Spinal cord (tissue), 10 donors: ENCODE measurements around the gene CAPN15. TPM values are rescaled to one million over a fixed set of nuclear protein-coding genes. Genes with fewer than 3 reads are reported as not detected.
"Not testable (repeated sequence)": the region's sequence is repeated elsewhere in the genome, so short reads cannot be mapped to it uniquely, and the experiment has no call there.

Experiments used
- DNase-seq, 6 donors: peaks; one replicate each; pipeline versions ENCODE4 v3.0.0 to v3.0.0-alpha.2; 2013 to 2015; ENCODE audit warnings: low spot score in 6 of 6, low read depth in 4 of 6
- H3K27ac ChIP-seq: one replicate; pipeline ENCODE4 v1.5.1; 2013; ENCODE audit warnings: low read depth, low read length, control low read depth
- H3K27me3 ChIP-seq: one replicate; pipeline ENCODE4 v1.6.1; 2013; ENCODE audit warnings: low read length; ENCODE audit not compliant: control insufficient read depth, insufficient read depth
- H3K36me3 ChIP-seq: one replicate; pipeline ENCODE4 v1.6.1; 2013; ENCODE audit warnings: low read length; ENCODE audit not compliant: control insufficient read depth, insufficient read depth
- H3K4me1 ChIP-seq: one replicate; pipeline ENCODE4 v1.6.1; 2013; ENCODE audit warnings: low read length; ENCODE audit not compliant: control insufficient read depth, insufficient read depth
- H3K4me3 ChIP-seq: one replicate; pipeline ENCODE4 v1.5.1; 2013; ENCODE audit warnings: low read depth, low read length, control low read depth
- H3K9me3 ChIP-seq: one replicate; pipeline ENCODE4 v1.6.1; 2013; ENCODE audit warnings: low read length; ENCODE audit not compliant: control insufficient read depth, insufficient read depth
- WGBS: methylation state at CpG from one replicate; pipeline ENCODE4 v1.1.5; 2013; ENCODE audit warnings: missing lambda C conversion rate; ENCODE audit not compliant: insufficient coverage; 5-methylcytosine and 5-hydroxymethylcytosine counted together
- long read RNA-seq, 4 donors: transcript quantifications; one replicate each; lab custom pipeline, GENCODE V29; 2026
- polyA plus RNA-seq, 2 donors: library from polyadenylated mRNA; unstranded; fragments of 120-200 nt; gene quantifications; one replicate each; pipeline ENCODE4 v1.2.1, GENCODE V29; 2013; ENCODE audit not compliant: insufficient read length in 2 of 2
- total RNA-seq, 2 donors: library from RNA; depleted of rRNA in 1 of 2; stranded (reverse); fragments of 120-200 nt in 1 of 2; fragments of >200 nt in 1 of 2; gene quantifications; one replicate each; pipeline versions ENCODE4 v1.2.3 to v1.2.4, GENCODE V29; 2013 to 2014
- donor health status: healthy.

CAPN15 gene
- total RNA-seq (10 to 100 TPM in 1 of 2 donors, 1 to 10 TPM in 1; 9.6 to 19.5 TPM), polyA plus RNA-seq (10 to 100 TPM; 36.4 to 43.2 TPM)
- long read RNA-seq, donor 1, result 0 reads
- long read RNA-seq, donor 2, partial matches to known transcripts, result 0 of 2 reads
- long read RNA-seq, donor 2, other reads (novel, unspliced or antisense), result 0 of 2 reads
- long read RNA-seq, donor 3, result 0 reads
- long read RNA-seq, donor 4, partial matches to known transcripts, result 5 of 6 reads
- long read RNA-seq, donor 4, other reads (novel, unspliced or antisense), result 0 of 6 reads

DNA sequence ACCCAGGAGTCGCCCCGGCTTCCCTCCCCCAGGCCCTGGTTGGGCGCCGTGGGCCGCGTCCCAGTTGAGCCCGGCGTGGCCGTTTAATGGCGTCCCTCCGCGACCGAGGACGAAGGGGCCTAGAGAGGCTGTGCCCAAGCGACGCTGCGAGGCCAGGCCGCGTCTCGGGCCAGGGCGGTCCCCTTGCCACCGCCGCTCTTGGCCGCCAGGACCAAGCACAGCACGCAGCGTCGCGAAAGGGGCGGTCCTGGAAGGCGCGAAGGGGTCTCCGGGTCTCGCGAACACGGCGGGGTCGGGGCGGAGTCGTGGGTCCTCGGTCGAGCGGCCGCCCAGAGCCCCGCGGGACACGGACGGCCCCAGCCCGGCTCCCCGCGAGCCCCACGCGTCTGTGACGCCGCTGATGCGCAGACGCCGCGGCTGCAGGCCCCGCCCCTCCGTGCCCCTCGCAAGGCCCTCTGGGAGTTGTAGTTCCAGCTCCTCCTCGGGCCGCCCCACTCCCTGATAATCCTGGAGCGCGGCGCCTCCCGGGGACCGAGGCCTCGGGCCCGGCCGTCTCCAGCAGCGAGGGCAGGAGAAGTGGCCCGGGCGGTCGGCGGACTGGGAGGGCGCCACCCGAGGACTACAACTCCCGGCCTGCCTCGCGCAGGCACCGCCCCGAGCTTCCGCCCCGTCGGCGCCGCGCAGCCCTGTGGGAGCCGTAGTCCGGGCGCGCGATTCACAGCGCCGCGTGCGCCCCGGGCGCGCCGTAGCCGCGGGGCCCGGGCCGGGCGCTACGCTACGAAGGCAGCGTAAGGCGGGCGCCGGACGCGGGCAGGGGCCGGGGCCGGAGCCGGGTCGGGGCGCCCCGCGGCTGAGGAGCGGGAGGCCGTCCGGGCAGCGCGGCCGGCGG lies at the start of gene CAPN15:
Gene CAPN15, plus strand, starts transcription at position 698 of the 889 bp plus-strand sequence. CDS start 19,127 bp downstream, outside the sequence.
- Histone ChIP-seq H3K4me1 (peaks cover 54% of the 10 kb centered on the region), H3K9me3 (no peaks in the 10 kb centered on the region), H3K4me3 (peak within 1 kb of the TSS; percentile 77), H3K27ac (peak within 1 kb of the TSS; percentile 93), H3K36me3 (peaks cover 61% of the 10 kb centered on the region), H3K27me3 (no peaks in the 10 kb centered on the region)
- 0% methylated on average over 129 of the region's 129 CpGs for WGBS
- DNase-seq, result peak; percentile 79 to 96 (median 84)

DNA sequence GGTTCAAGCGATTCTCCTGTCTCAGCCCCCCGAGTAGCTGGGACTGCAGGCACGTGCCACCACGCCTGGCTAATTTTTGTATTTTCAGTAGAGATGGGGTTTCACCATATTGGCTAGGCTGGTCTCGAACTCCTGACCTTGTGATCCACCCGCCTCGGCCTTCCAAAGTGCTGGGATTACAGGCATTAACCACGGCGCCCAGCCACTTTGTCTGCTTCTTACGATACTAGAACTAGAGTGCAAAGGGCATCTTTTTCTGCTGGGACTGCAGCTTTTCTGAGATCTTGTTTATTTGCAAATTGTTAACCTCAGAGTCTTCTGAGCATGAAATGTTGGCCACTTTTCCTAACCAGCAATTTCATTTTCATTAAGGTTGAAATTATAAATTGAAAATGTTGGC lies 49.2 kb upstream of the CAPN15 start:
- 86% methylated on average over 7 of the region's 10 CpGs for WGBS

DNA sequence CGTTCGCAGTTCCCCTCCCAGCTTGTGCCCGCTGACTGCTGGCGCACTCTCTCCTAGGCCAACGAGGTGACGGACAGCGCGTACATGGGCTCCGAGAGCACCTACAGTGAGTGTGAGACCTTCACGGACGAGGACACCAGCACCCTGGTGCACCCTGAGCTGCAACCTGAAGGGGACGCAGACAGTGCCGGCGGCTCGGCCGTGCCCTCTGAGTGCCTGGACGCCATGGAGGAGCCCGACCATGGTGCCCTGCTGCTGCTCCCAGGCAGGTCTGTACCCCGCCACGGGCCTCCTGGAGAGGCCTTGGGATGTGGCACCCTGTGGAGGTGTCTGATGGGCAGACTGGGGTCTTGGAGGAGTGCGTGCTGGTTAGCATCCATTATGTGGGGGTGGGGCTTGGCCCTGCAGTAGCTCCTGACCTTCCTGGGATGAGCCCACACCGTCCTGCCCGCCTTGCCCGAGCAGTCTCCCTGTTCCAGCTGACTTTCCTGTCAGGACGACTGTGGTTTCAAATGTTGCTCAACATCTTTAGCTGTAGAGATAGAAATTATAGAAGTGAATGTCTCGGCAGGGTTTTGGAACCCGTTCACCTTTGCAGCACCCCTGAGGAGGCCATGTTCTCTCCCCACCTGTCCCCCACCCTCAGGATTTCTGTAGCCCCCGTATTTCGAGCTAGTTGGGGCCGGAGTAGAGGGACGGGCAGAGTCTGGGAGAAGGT lies 44.9 kb upstream of the CAPN15 start:
- H3K27ac ChIP-seq, result no peak overlapping the region
- 89% methylated on average over 24 of the region's 31 CpGs for WGBS
- no peak for DNase-seq
- H3K9me3 ChIP-seq, result no peaks in the 10 kb centered on the region
- H3K36me3 ChIP-seq, result peaks cover 47% of the 10 kb centered on the region
- H3K27me3 ChIP-seq, result no peaks in the 10 kb centered on the region
- H3K4me3 ChIP-seq, result no peak overlapping the region
- H3K4me1 ChIP-seq, result peaks cover 12% of the 10 kb centered on the region

More for the DNA sequence above, 49.2 kb upstream of the CAPN15 start:
- Histone ChIP-seq H3K4me1 (peaks cover 46% of the 10 kb centered on the region), H3K36me3 (peaks cover 33% of the 10 kb centered on the region)
- not testable (repeated sequence) for H3K4me3 ChIP-seq, DNase-seq, H3K27ac ChIP-seq, H3K27me3 ChIP-seq, H3K9me3 ChIP-seq

DNA sequence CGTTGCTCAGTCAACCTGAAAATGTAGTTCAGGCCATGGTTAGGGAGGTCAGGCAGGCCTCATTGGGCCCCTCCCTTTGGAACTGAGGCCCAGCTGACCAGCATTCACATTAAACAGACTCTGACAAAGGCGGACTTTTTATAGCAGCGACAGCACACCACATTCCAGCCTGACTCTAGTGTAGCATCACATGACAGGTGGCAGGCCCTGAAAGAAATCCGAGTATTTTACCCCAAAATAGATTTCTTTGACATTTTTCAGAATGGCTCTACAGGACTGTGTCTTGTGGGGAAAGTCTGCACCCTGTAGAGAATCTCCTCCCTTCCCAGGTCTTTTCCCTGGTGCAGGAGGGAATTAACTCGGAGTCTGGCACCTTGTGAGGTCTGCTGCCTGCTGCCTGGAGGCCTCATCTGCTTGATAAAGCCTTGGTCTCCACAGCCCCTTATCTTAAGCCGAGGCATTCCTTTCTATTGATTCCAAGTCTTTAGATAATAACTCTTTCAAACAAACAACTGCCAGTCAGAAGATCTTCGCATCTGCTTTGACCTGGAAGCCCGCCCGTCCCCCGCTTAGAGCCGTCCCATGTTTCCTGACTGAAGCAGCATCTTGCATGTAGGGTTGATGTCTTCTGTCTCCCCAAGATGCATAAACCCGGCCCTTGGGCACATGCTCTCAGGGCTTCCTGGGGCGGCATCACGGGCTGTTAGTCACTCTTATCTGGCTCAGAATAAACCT lies 44.0 kb upstream of the CAPN15 start:
- H3K4me3 ChIP-seq, result no peak overlapping the region
- peaks cover 12% of the 10 kb centered on the region for H3K4me1 ChIP-seq
- 29% methylated on average over 13 of the region's 14 CpGs for WGBS
- no peaks in the 10 kb centered on the region for H3K9me3 ChIP-seq
- H3K27ac ChIP-seq, result no peak overlapping the region
- H3K36me3 ChIP-seq, result peaks cover 52% of the 10 kb centered on the region
- no peaks in the 10 kb centered on the region for H3K27me3 ChIP-seq
- peak in 1 of 6 donors; percentile 55 for DNase-seq

DNA sequence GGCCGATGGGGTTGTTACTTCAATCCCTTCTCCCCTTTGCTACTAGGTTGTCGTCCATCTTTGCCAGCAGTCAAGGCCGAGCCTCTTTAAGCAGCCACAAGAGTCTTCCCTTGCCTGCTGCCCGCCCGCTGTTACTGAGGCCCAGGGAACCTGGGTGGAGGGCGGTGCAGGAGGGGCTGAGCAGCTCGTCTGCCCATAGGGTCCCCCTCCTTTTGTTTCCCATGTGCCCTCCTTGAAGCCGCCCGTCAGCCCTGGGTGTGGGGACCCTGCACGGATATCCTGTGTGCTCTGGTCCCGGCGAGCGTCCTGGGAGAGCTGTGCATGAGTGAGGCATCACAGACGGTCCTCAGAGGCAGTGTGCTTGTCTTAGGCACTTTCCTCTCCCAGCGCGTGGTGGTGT lies 37.9 kb upstream of the CAPN15 start:
- H3K9me3 ChIP-seq, result no peaks in the 10 kb centered on the region
- no peaks in the 10 kb centered on the region for H3K27me3 ChIP-seq
- 90% methylated on average over 16 of the region's 16 CpGs for WGBS
- H3K36me3 ChIP-seq, result peaks cover 82% of the 10 kb centered on the region
- no peak for DNase-seq
- no peak overlapping the region for H3K27ac ChIP-seq
- H3K4me1 ChIP-seq, result no peaks in the 10 kb centered on the region
- H3K4me3 ChIP-seq, result no peak overlapping the region

DNA sequence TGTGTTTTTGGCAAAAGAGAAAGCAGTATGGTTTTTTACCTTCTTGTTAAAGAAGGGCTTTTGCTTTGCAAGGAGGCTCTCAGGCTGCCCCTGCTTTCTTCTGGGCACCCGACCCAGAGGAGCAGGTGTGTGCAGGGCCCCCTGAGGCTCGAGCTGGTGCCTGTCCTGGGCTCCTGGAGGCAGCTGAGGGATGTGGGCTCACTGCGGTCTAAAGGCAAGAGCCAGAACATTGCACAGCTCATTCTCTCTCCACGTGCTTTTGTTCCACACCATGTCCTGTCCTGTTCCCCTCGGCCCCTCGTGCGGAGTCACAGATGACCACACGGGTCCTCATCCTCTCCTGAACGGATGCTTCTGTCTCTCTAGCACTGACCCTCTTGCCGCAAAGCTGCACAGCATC lies 36.7 kb upstream of the CAPN15 start:
- peaks cover 3% of the 10 kb centered on the region for H3K4me1 ChIP-seq
- no peak for DNase-seq
- H3K9me3 ChIP-seq, result no peaks in the 10 kb centered on the region
- H3K27ac ChIP-seq, result no peak overlapping the region
- H3K4me3 ChIP-seq, result no peak overlapping the region
- no peaks in the 10 kb centered on the region for H3K27me3 ChIP-seq
- WGBS, result 59% methylated on average over 10 of the region's 10 CpGs
- peaks cover 84% of the 10 kb centered on the region for H3K36me3 ChIP-seq

DNA sequence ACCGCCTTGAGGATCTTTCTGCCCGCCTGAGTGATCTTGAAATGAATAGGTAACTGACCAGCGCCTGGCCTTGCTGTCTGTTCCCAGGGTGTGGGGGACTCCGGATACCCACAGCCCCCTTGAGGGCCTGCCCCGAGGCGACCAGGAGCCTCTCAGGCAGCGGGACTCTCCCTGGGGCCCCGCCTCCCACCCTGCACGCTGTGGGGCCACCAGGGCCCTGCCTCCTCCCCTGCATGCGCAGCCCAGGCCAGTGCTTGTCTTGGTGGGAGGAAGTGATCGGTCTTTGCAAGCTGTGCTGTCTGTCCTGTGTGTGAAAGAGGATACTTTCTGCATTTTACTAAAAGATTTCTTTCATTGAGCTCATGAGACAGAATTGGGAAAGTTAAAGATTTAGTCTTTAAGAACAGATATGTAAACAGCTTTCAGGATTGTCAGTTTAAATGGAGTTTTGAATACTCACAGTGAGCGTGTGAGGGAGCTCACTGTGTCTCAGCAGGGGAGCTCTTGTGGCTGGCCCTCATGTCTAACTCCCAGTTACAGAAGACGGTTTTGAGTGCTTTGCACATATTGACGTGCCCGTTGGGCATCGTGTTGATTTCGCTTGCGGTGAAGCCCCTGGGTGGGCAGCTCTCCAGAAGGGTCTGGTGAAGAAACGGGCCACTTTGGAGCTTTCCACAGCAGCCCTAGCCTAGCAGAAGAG lies 36.1 kb upstream of the CAPN15 start:
- Histone ChIP-seq H3K9me3 (no peaks in the 10 kb centered on the region), H3K27me3 (no peaks in the 10 kb centered on the region), H3K36me3 (peaks cover 87% of the 10 kb centered on the region), H3K27ac (no peak overlapping the region), H3K4me3 (no peak overlapping the region), H3K4me1 (peaks cover 3% of the 10 kb centered on the region)
- no peak for DNase-seq
- 57% methylated on average over 19 of the region's 19 CpGs for WGBS

DNA sequence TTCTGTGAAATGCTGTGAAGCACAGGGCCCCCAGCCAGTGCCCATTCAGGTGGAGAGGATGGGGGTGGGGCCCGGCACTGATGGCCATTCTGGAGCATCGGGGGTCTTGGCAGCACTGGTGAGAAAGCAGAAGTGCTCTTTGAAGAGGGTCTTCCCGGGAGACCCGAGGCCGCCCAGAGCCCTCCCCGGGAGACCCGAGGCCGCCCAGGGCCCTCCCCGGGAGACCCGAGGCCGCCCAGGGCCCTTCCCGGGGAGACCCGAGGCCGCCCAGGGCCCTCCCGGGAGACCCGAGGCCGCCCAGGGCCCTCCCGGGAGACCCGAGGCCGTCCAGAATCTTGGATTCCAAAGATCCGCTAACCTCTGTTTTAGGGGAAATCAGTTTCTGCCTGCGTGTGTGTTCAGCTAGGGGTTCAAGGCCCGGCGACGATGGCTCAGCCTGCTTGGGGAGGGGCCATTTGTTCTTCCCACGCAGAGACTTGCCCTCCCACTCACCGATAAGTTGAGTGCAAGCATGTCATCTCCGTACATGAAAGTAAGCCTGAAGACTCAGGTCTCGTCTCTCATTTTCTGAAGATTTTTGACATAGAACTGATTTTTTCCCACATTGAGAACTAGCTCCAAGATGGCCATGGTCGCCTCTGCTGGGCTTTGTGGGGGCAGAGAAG lies 35.2 kb upstream of the CAPN15 start:
- Histone ChIP-seq H3K27ac (no peak overlapping the region), H3K4me3 (no peak overlapping the region), H3K36me3 (peaks cover 89% of the 10 kb centered on the region), H3K27me3 (no peaks in the 10 kb centered on the region), H3K9me3 (no peaks in the 10 kb centered on the region), H3K4me1 (peaks cover 5% of the 10 kb centered on the region)
- 94% methylated on average over 24 of the region's 30 CpGs for WGBS
- DNase-seq, result no peak
